ENCODE measurements around the gene TEX53.

TEX53 gene

GRCh38 chr9:114624677-114625076, 32.9 kb downstream of the TEX53 start:
- H4K20me1 ChIP-seq (ENCODE audit: insufficient read depth, low read length) = peaks cover 13% of the 10 kb centered on the region
- H3K4me3 ChIP-seq (ENCODE audit: low read length) = no peak overlapping the region
- peaks cover 2% of the 10 kb centered on the region for H3K4me1 ChIP-seq (ENCODE audit: low read length)
- TF ChIP-seq EZH2phosphoT487 (IDR thresholded peaks at IDR 0.05; ENCODE audit: low read depth) (no peak), CTCF (IDR thresholded peaks at IDR 0.05; ENCODE audit: low read depth, low read length) (no peak)
- no peak overlapping the region for H3K4me2 ChIP-seq (ENCODE audit: low read length)
- H3K9me3 ChIP-seq (ENCODE audit: insufficient read depth, low read length) = no peaks in the 10 kb centered on the region
- peaks cover 53% of the 10 kb centered on the region for H3K79me2 ChIP-seq (ENCODE audit: low read length)
- H3K27ac ChIP-seq (ENCODE audit: low read length) = no peak overlapping the region
- peaks cover 77% of the 10 kb centered on the region for H3K36me3 ChIP-seq (replicated peaks; ENCODE audit: low read depth, low read length)
- no peak overlapping the region for H2AFZ ChIP-seq (ENCODE audit: low read depth, low read length)
- H3K27me3 ChIP-seq (ENCODE audit: low read depth, low read length) = no peaks in the 10 kb centered on the region
- no peak overlapping the region for H3K9ac ChIP-seq (ENCODE audit: low read length)

- no peaks in the 10 kb centered on the region for H3K9me3 ChIP-seq (ENCODE audit: insufficient read depth, low read length)
- peaks cover 77% of the 10 kb centered on the region for H3K36me3 ChIP-seq (replicated peaks; ENCODE audit: low read depth, low read length)
- no peak for TF ChIP-seq CTCF (IDR thresholded peaks at IDR 0.05; ENCODE audit: low read depth, low read length)
- TF ChIP-seq EZH2phosphoT487 (IDR thresholded peaks at IDR 0.05; ENCODE audit: low read depth) = no peak
- no peak overlapping the region for H2AFZ ChIP-seq (ENCODE audit: low read depth, low read length)
- no peak overlapping the region for H3K27ac ChIP-seq (ENCODE audit: low read length)
- no peak overlapping the region for H3K4me2 ChIP-seq (ENCODE audit: low read length)
- H3K4me3 ChIP-seq (ENCODE audit: low read length) = no peak overlapping the region
- peaks cover 22% of the 10 kb centered on the region for H3K4me1 ChIP-seq (ENCODE audit: low read length)
- H3K79me2 ChIP-seq (ENCODE audit: low read length) = peaks cover 79% of the 10 kb centered on the region
- no peak overlapping the region for H3K9ac ChIP-seq (ENCODE audit: low read length)
- H3K27me3 ChIP-seq (ENCODE audit: low read depth, low read length) = no peaks in the 10 kb centered on the region
- H4K20me1 ChIP-seq (ENCODE audit: insufficient read depth, low read length) = peaks cover 13% of the 10 kb centered on the region
These were observed 35.5 kb downstream of the TEX53 start for GRCh38 chr9:114621975-114622609.

GRCh38 chr9:114621561-114621960, 36.0 kb downstream of the TEX53 start:
- no peak for TF ChIP-seq CTCF (IDR thresholded peaks at IDR 0.05; ENCODE audit: low read depth, low read length)
- no peak for TF ChIP-seq EZH2phosphoT487 (IDR thresholded peaks at IDR 0.05; ENCODE audit: low read depth)
- Histone ChIP-seq H3K4me2 (ENCODE audit: low read length) (no peak overlapping the region), H3K79me2 (ENCODE audit: low read length) (peaks cover 84% of the 10 kb centered on the region), H3K36me3 (replicated peaks; ENCODE audit: low read depth, low read length) (peaks cover 73% of the 10 kb centered on the region), H4K20me1 (ENCODE audit: insufficient read depth, low read length) (peaks cover 13% of the 10 kb centered on the region), H2AFZ (ENCODE audit: low read depth, low read length) (no peak overlapping the region), H3K27me3 (ENCODE audit: low read depth, low read length) (no peaks in the 10 kb centered on the region), H3K4me1 (ENCODE audit: low read length) (peaks cover 28% of the 10 kb centered on the region), H3K9ac (ENCODE audit: low read length) (no peak overlapping the region), H3K27ac (ENCODE audit: low read length) (no peak overlapping the region), H3K4me3 (ENCODE audit: low read length) (no peak overlapping the region), H3K9me3 (ENCODE audit: insufficient read depth, low read length) (no peaks in the 10 kb centered on the region)

- peak overlapping the region; percentile 34; the same call in 1 of the 2 replicates for H3K4me3 ChIP-seq (ENCODE audit: low read length)
- H3K4me1 ChIP-seq (ENCODE audit: low read length) = peaks cover 35% of the 10 kb centered on the region
- H2AFZ ChIP-seq (ENCODE audit: low read depth, low read length) = no peak overlapping the region
- peaks cover 70% of the 10 kb centered on the region for H3K36me3 ChIP-seq (replicated peaks; ENCODE audit: low read depth, low read length)
- H3K4me2 ChIP-seq (ENCODE audit: low read length) = peak overlapping the region; percentile 67
- H3K9me3 ChIP-seq (ENCODE audit: insufficient read depth, low read length) = peaks cover 3% of the 10 kb centered on the region; the same call in 1 of the 2 replicates
- H3K79me2 ChIP-seq (ENCODE audit: low read length) = peaks cover 97% of the 10 kb centered on the region
- no peak for TF ChIP-seq EZH2phosphoT487 (IDR thresholded peaks at IDR 0.05; ENCODE audit: low read depth)
- TF ChIP-seq CTCF (IDR thresholded peaks at IDR 0.05; ENCODE audit: low read depth, low read length) = no peak
- H3K9ac ChIP-seq (ENCODE audit: low read length) = peak overlapping the region; percentile 19; the same call in 1 of the 2 replicates
- no peaks in the 10 kb centered on the region for H3K27me3 ChIP-seq (ENCODE audit: low read depth, low read length)
- H4K20me1 ChIP-seq (ENCODE audit: insufficient read depth, low read length) = peaks cover 13% of the 10 kb centered on the region
- H3K27ac ChIP-seq (ENCODE audit: low read length) = peak overlapping the region; percentile 56
These were observed 38.3 kb downstream of the TEX53 start for GRCh38 chr9:114619191-114619761.

Measured in OCI-LY3 (cell line).